GM19455 (cell line): ENCODE results near the gene TFPT.

Experiments
- ATAC-seq: cut with Tn5 transposase; IDR thresholded peaks from one replicate; pipeline ENCODE4 v1.9.1; 2021; ENCODE audit not compliant: unreplicated experiment

Gene TFPT

DNA sequence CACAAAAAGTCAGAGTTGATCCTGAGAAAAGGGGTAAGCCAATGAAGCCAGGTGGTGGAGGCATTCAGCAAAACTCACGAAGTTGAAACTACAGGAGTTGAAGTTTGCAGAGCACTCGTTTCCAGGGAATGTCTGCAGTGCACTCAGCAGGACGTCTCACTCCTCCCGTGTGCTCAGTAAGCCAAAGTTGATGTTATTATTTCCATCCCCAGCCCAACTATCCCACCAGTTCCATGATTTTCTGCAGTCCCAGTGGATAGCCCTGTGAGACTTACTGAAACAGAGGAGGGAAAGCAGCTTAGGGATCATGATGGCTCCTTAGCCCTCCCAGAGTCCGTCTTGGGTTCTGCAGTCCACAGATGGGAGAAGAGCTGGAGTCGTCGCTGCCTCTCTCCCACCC, 34.4 kb downstream of the TFPT start, which contains the start of gene TARM1:
TSS of gene TARM1 (minus strand) at position 334 of the 400 bp plus-strand sequence. CDS start at position 309, 25 bp downstream.
- ATAC-seq, result no peak

DNA sequence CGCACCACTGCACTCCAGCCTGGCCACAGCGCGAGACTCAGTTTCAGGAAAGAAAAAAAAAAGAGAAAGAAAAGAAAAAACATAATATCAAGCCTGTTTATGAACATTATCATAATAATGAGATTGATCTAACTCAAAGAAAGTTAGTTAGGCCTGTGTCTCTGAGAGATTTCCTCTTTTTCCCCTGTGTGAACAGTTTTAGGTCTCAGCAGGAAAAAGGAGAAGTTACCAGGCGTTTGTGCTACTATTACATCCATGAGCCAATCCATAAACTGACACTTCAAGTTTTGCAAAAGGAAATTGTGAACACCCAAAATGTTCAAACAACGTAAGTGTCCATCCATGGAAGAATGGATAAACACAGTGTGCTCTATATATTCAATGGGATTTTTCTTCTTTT, 38.1 kb downstream of the TFPT start:
- ATAC-seq, result no peak

GRCh38 chr19:54074851-54075250, 40.6 kb downstream of the TFPT start:
- ATAC-seq, result no peak

- ATAC-seq, result no peak
These were observed 41.6 kb downstream of the TFPT start for GRCh38 chr19:54073829-54074228.

GRCh38 chr19:54069470-54069869, 46.0 kb downstream of the TFPT start:
- ATAC-seq, result no peak

DNA sequence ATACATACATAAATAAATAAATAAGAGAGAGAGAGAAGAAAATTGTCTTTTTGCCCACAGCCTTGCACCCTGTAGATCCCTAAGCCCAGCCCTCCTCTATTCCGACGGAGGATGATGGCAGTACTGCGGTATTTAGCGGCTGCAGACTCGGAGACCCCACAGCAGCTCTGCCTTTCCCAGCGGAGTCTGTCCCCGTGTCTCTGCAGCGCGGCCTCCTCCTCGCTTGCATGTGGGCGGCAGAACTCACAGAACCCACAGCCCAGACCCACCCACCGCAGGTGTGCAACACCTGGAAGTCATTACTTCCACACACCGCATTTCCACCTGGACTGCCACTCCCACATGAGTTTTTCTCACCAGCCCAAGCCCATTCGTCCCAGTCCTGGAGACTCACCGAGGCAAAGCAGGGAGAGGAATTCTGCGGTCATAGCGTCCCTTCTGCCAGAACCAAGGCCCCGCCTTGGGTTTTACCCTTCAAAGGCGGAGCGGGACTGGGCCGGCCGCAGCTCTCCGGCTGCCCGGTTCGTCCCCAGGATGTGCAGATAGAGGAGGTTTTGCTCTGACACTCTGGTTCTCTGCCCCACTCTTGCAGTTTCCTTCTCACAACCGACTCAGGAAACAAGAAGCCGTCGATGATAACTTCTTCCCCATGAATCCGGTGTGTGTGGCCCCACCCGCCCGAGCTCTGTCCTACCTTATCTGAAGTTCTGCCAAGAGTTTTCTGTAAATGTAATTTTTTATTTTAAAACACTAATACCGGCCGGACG, 51.9 kb downstream of the TFPT start, which contains the start of gene VSTM1:
TSS of gene VSTM1 (minus strand) at position 548 of the 767 bp plus-strand sequence. CDS start at position 428, 120 bp downstream.
- no peak for ATAC-seq

DNA sequence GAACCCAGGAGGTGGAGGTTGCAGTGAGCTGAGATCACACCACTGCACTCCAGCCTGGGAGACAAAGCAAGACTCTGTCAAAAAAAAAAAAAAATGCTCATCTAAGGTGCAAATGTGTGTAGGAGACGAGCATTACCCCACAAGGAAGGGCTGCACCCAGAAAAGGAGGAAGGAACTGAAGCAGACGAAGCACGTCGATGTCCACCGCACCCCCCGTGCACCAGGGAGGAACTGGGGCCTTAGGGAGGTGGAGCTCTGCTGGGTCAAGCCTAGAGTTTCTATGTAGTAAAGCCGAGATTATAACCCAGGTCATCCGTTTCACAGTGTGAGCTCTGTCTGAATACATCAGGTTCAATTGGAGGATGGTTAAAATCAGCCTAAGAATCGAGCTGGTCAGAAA, 52.8 kb downstream of the TFPT start:
- no peak for ATAC-seq
